Activated CD8-positive, alpha-beta memory T cell treated with anti-CD3 and anti-CD28 coated beads for 4 hours (primary cell): Measurements from ENCODE around the gene SYDE2.
"Not testable (repeated sequence)": the region's sequence is repeated elsewhere in the genome, so short reads cannot be mapped to it uniquely, and the experiment has no call there.

Experiments used
- DNase-seq, 2 donors: peaks; one replicate each; pipeline ENCODE4 v3.0.0-alpha.2; 2020; ENCODE audit warnings: low read depth in 2 of 2

Gene SYDE2

GRCh38 chr1:85208488-85208887, 7.7 kb upstream of the SYDE2 start:
- DNase-seq = no peak

DNA sequence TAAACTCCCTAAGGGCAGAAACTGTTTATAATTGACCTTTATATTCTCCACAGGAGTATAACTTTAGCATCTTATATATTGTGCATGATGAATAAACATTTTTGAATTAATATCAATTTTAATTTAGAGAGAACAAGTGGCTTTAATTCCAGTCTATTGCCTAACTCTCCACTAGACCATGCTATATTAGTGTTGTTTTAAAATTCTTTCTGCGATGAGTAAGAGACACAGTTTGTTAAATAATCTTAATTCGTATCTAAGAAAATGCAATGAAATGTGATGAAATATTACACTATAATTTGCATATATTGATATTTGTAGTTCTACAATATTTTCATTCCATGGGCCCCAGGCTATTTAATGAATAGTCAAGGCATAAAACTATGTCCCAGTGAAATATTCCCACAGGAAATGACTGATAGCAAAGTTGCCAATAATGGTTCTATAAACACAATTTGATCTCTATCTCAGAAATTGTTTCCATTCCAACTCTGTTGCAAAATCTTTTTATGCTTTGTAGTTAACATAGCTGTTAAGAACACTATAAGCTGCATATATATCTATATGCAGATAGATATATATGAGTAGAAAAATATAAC, 2.9 kb upstream of the SYDE2 start:
- no peak for DNase-seq

DNA sequence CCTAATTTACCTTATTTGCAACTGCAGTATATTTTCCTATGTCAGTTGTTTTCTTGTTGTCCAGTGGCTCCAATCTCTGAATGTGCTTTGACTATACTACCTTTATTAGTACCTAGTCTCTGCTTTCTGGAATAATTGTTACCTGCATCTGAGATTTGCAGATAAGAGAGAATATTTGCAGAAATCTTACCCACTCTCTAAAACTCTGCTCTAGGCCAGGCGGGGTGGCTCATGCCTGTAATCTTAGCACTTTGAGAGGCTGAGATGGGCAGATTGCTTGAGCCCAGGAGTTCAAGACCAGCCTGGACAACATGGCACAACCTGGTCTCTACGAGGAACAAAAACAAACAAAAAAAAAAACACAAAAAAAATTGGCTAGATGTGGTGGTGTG, 2.0 kb upstream of the SYDE2 start:
- no peak for DNase-seq

GRCh38 chr1:85202092-85202863, 1.5 kb upstream of the SYDE2 start:
- DNase-seq = no peak

DNA sequence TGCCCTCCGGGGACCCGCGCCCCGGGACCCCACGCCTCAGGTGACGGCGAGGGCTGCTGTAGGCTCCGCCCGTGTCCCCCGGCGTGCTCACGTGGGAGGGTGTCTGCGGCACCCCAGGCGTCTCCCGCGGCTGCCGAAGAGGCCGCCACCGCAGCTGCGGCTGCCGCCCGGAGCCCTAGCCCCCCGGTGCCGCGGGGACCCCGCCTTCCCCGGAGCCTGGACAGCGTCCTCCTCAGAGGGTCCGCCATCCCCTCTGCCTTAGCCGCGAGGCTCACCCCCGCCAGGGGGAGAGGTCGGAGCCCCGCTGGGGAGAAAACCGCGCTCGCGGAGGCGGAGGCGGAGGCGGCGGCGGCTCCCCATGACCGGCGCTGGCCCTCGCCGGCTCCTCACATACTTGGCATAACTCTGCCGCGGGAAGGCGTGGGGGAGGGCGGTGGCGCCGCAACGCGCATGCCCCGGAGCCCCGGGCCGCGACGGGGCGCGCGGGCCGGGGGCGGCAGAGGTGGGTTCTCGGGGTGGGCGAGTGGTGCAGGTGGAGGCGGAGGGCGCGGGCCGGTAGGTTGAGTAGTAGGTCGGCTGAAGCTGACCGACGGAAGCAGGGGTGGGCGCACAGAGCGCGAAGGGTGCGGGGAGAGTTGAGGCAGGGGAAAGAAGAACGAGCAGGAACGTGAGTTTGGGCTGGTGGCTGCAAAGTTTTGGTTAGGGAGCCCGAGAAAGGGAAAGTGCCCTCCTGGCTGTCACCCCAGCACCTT, 700 bp upstream of the SYDE2 start:
- DNase-seq = peak; percentile 38 to 59

- no peak for DNase-seq
Measured at GRCh38 chr1:85199667-85200462, 951 bp downstream of the SYDE2 start.

DNA sequence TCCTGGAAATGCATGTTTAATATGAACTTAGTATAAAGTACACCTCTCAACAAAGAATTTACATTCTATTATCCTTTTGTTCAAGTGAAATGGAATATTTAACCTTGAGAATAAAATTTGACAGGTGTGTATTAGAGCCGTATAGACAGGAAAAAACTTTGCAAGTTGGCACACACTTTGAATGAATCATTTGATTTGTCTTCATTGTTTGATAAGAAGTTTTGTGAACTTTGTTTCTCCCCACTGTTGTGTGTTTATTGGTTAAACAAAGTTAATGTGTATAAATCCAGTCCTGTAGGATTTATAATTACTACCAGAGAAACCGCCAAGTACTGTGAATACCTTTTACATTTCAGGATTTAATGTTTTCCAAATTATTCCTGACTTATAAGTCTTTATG, 2.0 kb downstream of the SYDE2 start:
- no peak for DNase-seq

GRCh38 chr1:85196358-85196757, 4.5 kb downstream of the SYDE2 start:
- DNase-seq = no peak

GRCh38 chr1:85195703-85196102, 5.1 kb downstream of the SYDE2 start:
- no peak for DNase-seq

DNA sequence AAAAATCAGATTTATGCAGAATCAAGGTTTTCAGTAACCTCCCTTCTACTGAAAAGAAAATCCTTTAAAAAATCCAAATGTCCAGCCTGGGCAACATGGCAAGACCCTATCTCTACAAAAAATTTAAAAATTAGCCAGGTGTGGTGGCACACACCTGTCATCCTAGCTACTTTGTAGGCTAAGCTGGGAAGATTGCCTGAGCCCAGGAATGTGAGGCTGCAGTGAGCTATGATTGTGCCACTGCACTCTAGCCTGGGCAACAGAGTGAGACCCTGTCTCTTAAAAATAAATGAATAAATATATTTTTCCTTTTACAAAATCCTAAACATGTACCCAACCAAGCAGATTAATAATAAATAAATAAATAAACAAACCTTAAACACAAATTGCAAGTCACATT, 8.7 kb downstream of the SYDE2 start:
- DNase-seq = not testable (repeated sequence)

DNA sequence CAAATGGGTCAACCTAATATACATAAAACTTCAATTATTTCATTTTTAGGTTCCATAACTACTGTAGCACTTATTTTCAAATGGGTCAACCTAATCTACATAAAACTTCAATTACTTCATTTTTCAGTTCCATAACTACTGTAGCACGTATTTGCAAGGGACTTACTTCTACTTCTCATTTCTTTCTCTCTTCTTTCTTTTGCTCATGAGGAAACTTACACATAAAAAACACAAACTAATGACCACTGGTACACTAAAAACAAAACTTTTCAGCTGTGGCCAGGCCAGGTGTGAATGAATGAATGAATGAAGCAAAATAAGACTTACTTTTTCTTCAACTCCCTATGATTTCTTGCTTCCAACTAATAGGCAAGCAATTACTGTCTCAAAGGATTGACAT, 11.7 kb downstream of the SYDE2 start:
- DNase-seq = no peak

GRCh38 chr1:85188530-85188929, 12.3 kb downstream of the SYDE2 start:
- DNase-seq = no peak

- not testable (repeated sequence) for DNase-seq
Measured at GRCh38 chr1:85187021-85187420, 13.8 kb downstream of the SYDE2 start.

- no peak for DNase-seq
Measured at GRCh38 chr1:85184245-85184644, 16.6 kb downstream of the SYDE2 start.

DNA sequence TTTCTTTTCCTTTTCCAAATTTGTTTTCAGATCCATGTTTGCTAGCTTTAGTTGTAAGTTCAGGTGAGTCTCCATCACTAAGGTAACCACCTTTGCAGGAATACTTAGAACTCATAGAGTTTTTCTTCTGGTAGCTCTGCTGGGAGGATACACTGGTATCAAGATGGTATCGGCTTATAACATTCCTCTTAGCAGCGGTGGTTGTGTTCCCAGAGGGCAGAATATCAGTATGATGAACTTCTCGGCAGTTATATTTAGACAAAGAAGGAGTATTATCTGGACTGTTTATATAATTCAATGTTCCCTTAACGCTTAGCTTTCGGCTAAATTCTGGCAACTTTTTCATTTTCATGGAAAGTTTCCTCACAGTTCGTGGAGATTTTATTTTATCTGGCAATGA, 18.1 kb downstream of the SYDE2 start:
- no peak for DNase-seq

GRCh38 chr1:85180869-85181268, 19.9 kb downstream of the SYDE2 start:
- no peak for DNase-seq

- no peak for DNase-seq
Measured at GRCh38 chr1:85179522-85179921, 21.3 kb downstream of the SYDE2 start.

GRCh38 chr1:85178396-85178795, 22.4 kb downstream of the SYDE2 start:
- no peak for DNase-seq

- no peak for DNase-seq
Measured at GRCh38 chr1:85174503-85174902, 26.3 kb downstream of the SYDE2 start.

DNA sequence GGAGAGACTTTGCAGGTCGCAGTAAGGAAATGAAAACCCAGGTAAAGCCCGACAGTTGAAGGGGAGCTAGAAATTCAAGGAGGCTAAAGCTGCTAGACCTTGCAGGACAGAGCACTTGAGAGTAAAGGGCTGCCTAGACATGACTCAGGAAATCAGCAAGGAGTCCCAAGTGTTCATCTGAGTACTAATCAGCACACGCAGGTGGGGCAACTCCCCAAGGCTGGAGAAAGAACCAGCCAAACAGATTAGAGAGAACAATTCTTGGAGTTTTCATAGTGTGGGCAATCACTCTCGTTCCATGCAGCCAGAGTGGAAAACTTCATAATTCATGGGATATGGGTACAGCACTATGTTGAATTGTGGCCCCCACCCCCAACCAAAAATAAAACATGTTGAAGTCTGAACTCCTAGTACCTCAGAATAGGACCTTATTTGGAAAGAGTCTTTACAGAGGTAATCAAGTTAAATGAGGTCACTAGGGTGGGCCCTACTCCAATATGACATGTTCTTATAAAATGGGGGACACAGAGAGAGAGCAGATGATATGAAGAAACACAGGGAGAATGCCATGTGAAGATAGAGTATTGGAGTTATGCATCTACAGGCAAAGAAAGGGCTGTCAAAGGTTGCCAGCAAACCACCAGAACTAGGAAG, 28.0 kb downstream of the SYDE2 start:
- no peak for DNase-seq

- DNase-seq = no peak
Measured at GRCh38 chr1:85171721-85172120, 29.1 kb downstream of the SYDE2 start.

GRCh38 chr1:85168884-85169283, 31.9 kb downstream of the SYDE2 start:
- no peak for DNase-seq
